Suprapubic skin (tissue), 4 donors: Measurements from ENCODE around the gene AEBP1. TPM values are rescaled to one million over a fixed set of nuclear protein-coding genes. Genes with fewer than 3 reads are reported as not detected.

Experiments used
- DNase-seq, 2 donors: peaks; one replicate each; pipeline ENCODE4 v3.0.0-alpha.2; 2019; ENCODE audit warnings: low spot score in 2 of 2
- H3K27ac ChIP-seq: fragments of 200-600 bp; sonication (generic); one replicate; pipeline ENCODE4 v1.5.1; 2019
- H3K27me3 ChIP-seq: fragments of 200-600 bp; sonication (generic); one replicate; pipeline ENCODE4 v1.5.1; 2019
- H3K36me3 ChIP-seq: fragments of 200-600 bp; sonication (generic); one replicate; pipeline ENCODE4 v1.5.1; 2019
- H3K4me1 ChIP-seq: fragments of 200-600 bp; sonication (generic); one replicate; pipeline ENCODE4 v1.5.1; 2019
- H3K4me3 ChIP-seq: fragments of 200-600 bp; sonication (generic); one replicate; pipeline ENCODE4 v1.5.1; 2019; ENCODE audit warnings: mild to moderate bottlenecking
- H3K9me3 ChIP-seq: fragments of 200-600 bp; sonication (generic); one replicate; pipeline ENCODE4 v1.5.1; 2019
- CTCF ChIP-seq, 2 donors: fragments of 200-600 bp in 1 of 2; fragments of 450-650 bp in 1 of 2; sonication (generic) in 1 of 2; IDR thresholded peaks; one replicate each; pipeline ENCODE4 v1.5.1; 2016 to 2019; ENCODE audit warnings: antibody characterized with exemption in 2 of 2, mild to moderate bottlenecking in 1 of 2, moderate library complexity in 1 of 2
- EP300 ChIP-seq: sonication (generic); formaldehyde crosslinking; IDR thresholded peaks from one replicate; pipeline ENCODE4 v1.6.1; 2017; ENCODE audit warnings: antibody characterized with exemption
- POLR2A ChIP-seq, 2 donors: fragments of 450-650 bp; IDR thresholded peaks; one replicate each; pipeline ENCODE4 v1.6.1; 2017; ENCODE audit warnings: antibody characterized with exemption in 2 of 2, mild to moderate bottlenecking in 2 of 2, moderate library complexity in 2 of 2
- POLR2AphosphoS5 ChIP-seq, 3 donors: sonication (generic); formaldehyde crosslinking; IDR thresholded peaks; one replicate each; pipeline ENCODE4 v1.6.1; 2017; ENCODE audit warnings: antibody characterized with exemption in 3 of 3
- WGBS: methylation state at CpG from one replicate; pipeline ENCODE4 v1.1.5; 2018; 5-methylcytosine and 5-hydroxymethylcytosine counted together
- total RNA-seq, 4 donors: library from RNA; depleted of rRNA; stranded (reverse); fragments of >200 nt; gene quantifications; one replicate each; pipeline ENCODE4 v1.1.0, GENCODE V29; 2016

Gene AEBP1
- total RNA-seq, 4 donors from 2014 or later: 24.3 to 74.0 (median 43.3) TPM

GRCh38 chr7:44109991-44110390 is 5.8 kb downstream of the AEBP1 start:
- Histone ChIP-seq H3K27ac (no peak overlapping the region), H3K4me1 (peaks cover 18% of the 10 kb centered on the region), H3K9me3 (no peaks in the 10 kb centered on the region), H3K36me3 (peaks cover 68% of the 10 kb centered on the region), H3K4me3 (no peak overlapping the region), H3K27me3 (no peaks in the 10 kb centered on the region)
- DNase-seq: no peak
- no CpG with 5 or more reads among the region's 18 CpGs for WGBS
- TF ChIP-seq POLR2AphosphoS5 (IDR thresholded peaks at IDR 0.05): no peak
- TF ChIP-seq CTCF (IDR thresholded peaks at IDR 0.05): no peak
- TF ChIP-seq EP300: no peak
- TF ChIP-seq POLR2A (IDR thresholded peaks at IDR 0.05): no peak

GRCh38 chr7:44110719-44111635 is 6.8 kb downstream of the AEBP1 start:
- H3K27me3 ChIP-seq: no peaks in the 10 kb centered on the region
- no peaks in the 10 kb centered on the region for H3K9me3 ChIP-seq
- peaks cover 78% of the 10 kb centered on the region for H3K36me3 ChIP-seq
- H3K27ac ChIP-seq: no peak overlapping the region
- H3K4me3 ChIP-seq: no peak overlapping the region
- no peak for DNase-seq
- peaks cover 18% of the 10 kb centered on the region for H3K4me1 ChIP-seq
- TF ChIP-seq POLR2AphosphoS5 (IDR thresholded peaks at IDR 0.05) (no peak), EP300 (no peak), POLR2A (IDR thresholded peaks at IDR 0.05) (no peak), CTCF (IDR thresholded peaks at IDR 0.05) (no peak)
- WGBS: 52% methylated on average over 13 of the region's 27 CpGs

DNA sequence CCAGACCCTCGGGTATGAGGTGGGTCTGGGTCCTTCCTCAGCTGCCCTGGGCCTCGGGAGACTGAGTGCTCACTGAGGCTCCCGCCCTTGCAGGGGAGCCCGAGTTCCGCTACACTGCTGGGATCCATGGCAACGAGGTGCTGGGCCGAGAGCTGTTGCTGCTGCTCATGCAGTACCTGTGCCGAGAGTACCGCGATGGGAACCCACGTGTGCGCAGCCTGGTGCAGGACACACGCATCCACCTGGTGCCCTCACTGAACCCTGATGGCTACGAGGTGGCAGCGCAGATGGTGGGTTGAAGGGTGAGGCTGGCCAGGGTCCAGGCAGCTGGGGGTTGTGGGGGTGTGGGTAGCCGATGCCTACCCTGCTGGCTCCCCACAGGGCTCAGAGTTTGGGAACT is 7.6 kb downstream of the AEBP1 start:
- Histone ChIP-seq H3K27me3 (no peaks in the 10 kb centered on the region), H3K36me3 (peaks cover 85% of the 10 kb centered on the region), H3K27ac (no peak overlapping the region), H3K4me3 (no peak overlapping the region), H3K9me3 (no peaks in the 10 kb centered on the region), H3K4me1 (peaks cover 16% of the 10 kb centered on the region)
- TF ChIP-seq POLR2A (IDR thresholded peaks at IDR 0.05): no peak
- no peak for TF ChIP-seq POLR2AphosphoS5 (IDR thresholded peaks at IDR 0.05)
- no peak for TF ChIP-seq EP300
- TF ChIP-seq CTCF (IDR thresholded peaks at IDR 0.05): no peak
- 86% methylated on average over 8 of the region's 16 CpGs for WGBS
- DNase-seq: no peak

DNA sequence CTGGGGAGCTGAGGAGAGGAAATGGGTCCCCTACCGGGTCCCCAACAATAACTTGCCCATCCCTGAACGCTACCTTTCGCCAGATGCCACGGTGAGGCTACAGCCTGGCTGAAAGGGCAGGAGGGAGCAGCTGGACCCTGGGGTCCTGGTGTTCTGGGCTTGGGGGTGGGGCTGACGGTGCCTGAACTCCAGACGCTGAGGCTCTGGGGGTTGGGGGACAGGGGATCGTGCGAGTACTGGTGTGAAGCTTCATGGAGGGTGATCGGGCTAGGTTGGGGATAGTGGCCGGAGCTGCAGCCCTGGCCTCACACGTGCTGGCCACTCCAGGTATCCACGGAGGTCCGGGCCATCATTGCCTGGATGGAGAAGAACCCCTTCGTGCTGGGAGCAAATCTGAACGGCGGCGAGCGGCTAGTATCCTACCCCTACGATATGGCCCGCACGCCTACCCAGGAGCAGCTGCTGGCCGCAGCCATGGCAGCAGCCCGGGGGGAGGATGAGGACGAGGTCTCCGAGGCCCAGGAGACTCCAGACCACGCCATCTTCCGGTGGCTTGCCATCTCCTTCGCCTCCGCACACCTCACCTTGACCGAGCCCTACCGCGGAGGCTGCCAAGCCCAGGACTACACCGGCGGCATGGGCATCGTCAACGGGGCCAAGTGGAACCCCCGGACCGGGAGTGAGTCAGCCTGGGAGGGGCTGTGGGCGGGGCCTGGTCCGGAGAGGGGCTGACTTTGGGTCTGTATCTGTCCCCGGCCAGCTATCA is 8.3 kb downstream of the AEBP1 start:
- Histone ChIP-seq H3K27me3 (no peaks in the 10 kb centered on the region), H3K4me3 (no peak overlapping the region), H3K27ac (no peak overlapping the region), H3K36me3 (peaks cover 90% of the 10 kb centered on the region), H3K4me1 (peaks cover 9% of the 10 kb centered on the region), H3K9me3 (no peaks in the 10 kb centered on the region)
- 87% methylated on average over 21 of the region's 41 CpGs for WGBS
- DNase-seq: no peak
- TF ChIP-seq POLR2AphosphoS5 (IDR thresholded peaks at IDR 0.05) (no peak), POLR2A (IDR thresholded peaks at IDR 0.05) (no peak), CTCF (IDR thresholded peaks at IDR 0.05) (no peak), EP300 (no peak)
